Measurements from ENCODE around the gene SPTLC3.

Gene SPTLC3

DNA sequence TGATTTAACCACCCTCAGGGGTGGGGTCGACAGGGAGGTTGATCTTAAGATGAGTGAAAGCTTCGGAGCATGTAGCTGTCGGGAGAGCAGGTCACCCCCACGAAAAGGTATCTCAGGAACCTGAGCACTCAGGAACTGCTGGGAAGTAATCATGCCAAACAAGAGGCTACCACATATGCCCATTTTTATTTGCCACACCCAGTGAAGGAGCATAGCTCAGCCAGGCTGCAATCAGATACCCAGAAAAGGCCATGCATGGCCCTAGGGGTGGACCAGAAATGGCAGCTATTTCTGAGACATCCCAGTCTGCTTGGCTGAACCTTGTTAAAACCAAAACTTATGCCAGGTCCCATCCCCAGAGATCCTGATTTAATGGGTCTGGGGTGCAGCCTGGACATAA, 139.6 kb downstream of the SPTLC3 start:
- Histone ChIP-seq H3K4me3 (replicated peaks; ENCODE audit: insufficient read depth, low read length) (no peak overlapping the region), H3K27ac (replicated peaks) (no peak overlapping the region), H3K27me3 (ENCODE audit: insufficient read depth, poor library complexity, severe bottlenecking) (no peaks in the 10 kb centered on the region)
- DNase-seq (ENCODE audit: low read depth in 1 of 2, low spot score in 1 of 2), result no peak
- TF ChIP-seq POLR2AphosphoS5 (IDR thresholded peaks at IDR 0.05; ENCODE audit: low read depth) (no peak), SPI1 (IDR thresholded peaks at IDR 0.05; ENCODE audit: borderline replicate concordance, low read depth) (no peak), GABPA (IDR thresholded peaks at IDR 0.05; ENCODE audit: low read depth) (no peak)
- TF ChIP-seq, protein P1, sequence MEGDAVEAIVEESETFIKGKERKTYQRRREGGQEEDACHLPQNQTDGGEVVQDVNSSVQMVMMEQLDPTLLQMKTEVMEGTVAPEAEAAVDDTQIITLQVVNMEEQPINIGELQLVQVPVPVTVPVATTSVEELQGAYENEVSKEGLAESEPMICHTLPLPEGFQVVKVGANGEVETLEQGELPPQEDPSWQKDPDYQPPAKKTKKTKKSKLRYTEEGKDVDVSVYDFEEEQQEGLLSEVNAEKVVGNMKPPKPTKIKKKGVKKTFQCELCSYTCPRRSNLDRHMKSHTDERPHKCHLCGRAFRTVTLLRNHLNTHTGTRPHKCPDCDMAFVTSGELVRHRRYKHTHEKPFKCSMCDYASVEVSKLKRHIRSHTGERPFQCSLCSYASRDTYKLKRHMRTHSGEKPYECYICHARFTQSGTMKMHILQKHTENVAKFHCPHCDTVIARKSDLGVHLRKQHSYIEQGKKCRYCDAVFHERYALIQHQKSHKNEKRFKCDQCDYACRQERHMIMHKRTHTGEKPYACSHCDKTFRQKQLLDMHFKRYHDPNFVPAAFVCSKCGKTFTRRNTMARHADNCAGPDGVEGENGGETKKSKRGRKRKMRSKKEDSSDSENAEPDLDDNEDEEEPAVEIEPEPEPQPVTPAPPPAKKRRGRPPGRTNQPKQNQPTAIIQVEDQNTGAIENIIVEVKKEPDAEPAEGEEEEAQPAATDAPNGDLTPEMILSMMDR (IDR thresholded peaks at IDR 0.05; ENCODE audit: insufficient read depth, low read length), result no peak
- TF ChIP-seq, protein P2, sequence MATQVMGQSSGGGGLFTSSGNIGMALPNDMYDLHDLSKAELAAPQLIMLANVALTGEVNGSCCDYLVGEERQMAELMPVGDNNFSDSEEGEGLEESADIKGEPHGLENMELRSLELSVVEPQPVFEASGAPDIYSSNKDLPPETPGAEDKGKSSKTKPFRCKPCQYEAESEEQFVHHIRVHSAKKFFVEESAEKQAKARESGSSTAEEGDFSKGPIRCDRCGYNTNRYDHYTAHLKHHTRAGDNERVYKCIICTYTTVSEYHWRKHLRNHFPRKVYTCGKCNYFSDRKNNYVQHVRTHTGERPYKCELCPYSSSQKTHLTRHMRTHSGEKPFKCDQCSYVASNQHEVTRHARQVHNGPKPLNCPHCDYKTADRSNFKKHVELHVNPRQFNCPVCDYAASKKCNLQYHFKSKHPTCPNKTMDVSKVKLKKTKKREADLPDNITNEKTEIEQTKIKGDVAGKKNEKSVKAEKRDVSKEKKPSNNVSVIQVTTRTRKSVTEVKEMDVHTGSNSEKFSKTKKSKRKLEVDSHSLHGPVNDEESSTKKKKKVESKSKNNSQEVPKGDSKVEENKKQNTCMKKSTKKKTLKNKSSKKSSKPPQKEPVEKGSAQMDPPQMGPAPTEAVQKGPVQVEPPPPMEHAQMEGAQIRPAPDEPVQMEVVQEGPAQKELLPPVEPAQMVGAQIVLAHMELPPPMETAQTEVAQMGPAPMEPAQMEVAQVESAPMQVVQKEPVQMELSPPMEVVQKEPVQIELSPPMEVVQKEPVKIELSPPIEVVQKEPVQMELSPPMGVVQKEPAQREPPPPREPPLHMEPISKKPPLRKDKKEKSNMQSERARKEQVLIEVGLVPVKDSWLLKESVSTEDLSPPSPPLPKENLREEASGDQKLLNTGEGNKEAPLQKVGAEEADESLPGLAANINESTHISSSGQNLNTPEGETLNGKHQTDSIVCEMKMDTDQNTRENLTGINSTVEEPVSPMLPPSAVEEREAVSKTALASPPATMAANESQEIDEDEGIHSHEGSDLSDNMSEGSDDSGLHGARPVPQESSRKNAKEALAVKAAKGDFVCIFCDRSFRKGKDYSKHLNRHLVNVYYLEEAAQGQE (IDR thresholded peaks at IDR 0.05; ENCODE audit: insufficient replicate concordance, low read depth), result no peak

DNA sequence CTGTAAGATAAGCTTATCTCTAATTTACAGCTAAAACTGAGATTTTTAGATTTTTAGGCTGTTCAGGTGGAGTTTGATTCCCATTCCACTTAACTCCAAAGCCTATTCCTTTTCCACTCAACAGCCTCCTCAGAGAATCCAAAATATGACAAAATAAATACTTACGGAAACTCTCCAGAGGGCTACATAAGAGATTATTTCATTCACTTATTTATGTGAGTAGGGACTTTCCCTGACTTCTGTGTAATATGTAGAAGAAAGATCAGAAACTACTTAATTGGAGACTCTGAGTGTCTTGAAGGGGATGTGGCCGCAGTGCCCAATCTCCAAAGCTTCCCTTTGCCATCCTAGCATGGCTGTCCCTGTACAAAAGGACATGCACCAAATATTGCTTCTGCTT, 140.2 kb downstream of the SPTLC3 start:
- DNase-seq (ENCODE audit: low read depth in 1 of 2, low spot score in 1 of 2), result no peak
- Histone ChIP-seq H3K27me3 (ENCODE audit: insufficient read depth, poor library complexity, severe bottlenecking) (no peaks in the 10 kb centered on the region), H3K4me3 (replicated peaks; ENCODE audit: insufficient read depth, low read length) (no peak overlapping the region), H3K27ac (replicated peaks) (no peak overlapping the region)
- TF ChIP-seq GABPA (IDR thresholded peaks at IDR 0.05; ENCODE audit: low read depth) (no peak), POLR2AphosphoS5 (IDR thresholded peaks at IDR 0.05; ENCODE audit: low read depth) (no peak), SPI1 (IDR thresholded peaks at IDR 0.05; ENCODE audit: borderline replicate concordance, low read depth) (no peak)
- TF ChIP-seq, protein P2 (IDR thresholded peaks at IDR 0.05; ENCODE audit: insufficient replicate concordance, low read depth), result no peak
- TF ChIP-seq, protein P1 (IDR thresholded peaks at IDR 0.05; ENCODE audit: insufficient read depth, low read length), result no peak

DNA sequence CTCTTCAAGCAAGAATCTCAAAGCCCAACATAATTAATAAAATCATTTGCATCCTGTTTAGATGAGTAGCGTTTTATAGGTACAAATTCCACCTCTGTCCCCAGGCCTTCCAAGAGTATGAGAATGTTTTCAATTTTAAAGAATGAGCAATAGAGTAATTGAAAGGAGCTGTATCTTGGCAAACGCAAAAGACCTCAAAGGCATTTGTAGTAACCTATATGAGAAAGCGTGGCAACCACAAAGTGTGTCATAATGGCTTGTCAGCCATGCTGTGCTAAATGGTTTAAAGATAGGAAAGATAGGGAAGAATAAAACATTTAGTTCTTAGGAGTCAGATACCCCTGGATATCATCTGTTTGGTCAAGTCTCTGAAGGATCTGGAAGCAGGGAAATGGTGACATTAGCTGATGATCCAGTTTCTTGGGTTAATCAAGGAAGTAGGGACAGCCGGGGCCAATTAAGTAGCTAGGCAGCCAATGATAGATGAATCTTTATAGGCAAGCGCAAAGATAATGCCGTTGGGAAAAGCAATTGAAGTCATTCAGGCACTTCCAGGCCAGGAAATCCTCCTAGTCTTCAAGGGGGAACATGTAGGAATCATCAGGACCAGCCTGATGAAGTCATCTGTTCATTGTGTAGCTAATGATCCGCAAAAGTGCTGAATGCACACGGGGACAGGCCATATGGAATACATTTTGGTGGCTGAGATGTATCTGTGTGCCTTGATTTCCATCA, 140.8 kb downstream of the SPTLC3 start:
- no peak for DNase-seq (ENCODE audit: low read depth in 1 of 2, low spot score in 1 of 2)
- no peak overlapping the region for H3K4me3 ChIP-seq (replicated peaks; ENCODE audit: insufficient read depth, low read length)

More for the DNA sequence above, 140.8 kb downstream of the SPTLC3 start:
- Histone ChIP-seq H3K27ac (replicated peaks) (no peak overlapping the region), H3K27me3 (ENCODE audit: insufficient read depth, poor library complexity, severe bottlenecking) (no peaks in the 10 kb centered on the region)
- TF ChIP-seq GABPA (IDR thresholded peaks at IDR 0.05; ENCODE audit: low read depth) (no peak), POLR2AphosphoS5 (IDR thresholded peaks at IDR 0.05; ENCODE audit: low read depth) (no peak), SPI1 (IDR thresholded peaks at IDR 0.05; ENCODE audit: borderline replicate concordance, low read depth) (no peak)
- TF ChIP-seq, protein P2 (IDR thresholded peaks at IDR 0.05; ENCODE audit: insufficient replicate concordance, low read depth), result no peak
- TF ChIP-seq, protein P1 (IDR thresholded peaks at IDR 0.05; ENCODE audit: insufficient read depth, low read length), result no peak

Measured in HL-60 (cell line).